ENCODE measurements around the gene RGS5. TPM values are rescaled to one million over a fixed set of nuclear protein-coding genes. Genes with fewer than 3 reads are reported as not detected.

The RGS5 gene
- total and polyA plus RNA-seq, 2 experiments from 2014 or later, result 23.4 to 48.3 TPM

DNA sequence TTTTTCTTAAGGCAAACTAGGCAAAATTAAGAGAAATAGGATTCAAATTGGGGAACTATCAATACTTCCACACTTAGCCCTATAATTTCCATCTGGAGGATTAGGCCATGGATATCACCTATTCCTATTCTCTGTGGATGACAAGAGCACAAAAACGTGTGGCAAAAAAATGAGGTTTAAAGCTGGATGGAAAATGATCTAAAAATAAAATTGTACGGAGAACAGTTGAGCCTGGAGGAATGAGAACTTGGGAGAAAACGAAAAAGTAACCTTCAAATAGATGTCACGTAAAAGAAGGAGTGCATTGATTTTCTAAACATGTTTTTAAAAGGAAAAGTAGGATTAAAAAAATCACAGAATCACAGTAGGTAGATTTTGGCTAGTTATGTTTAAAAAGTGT is 77.9 kb downstream of the RGS5 start (continued):
- TF ChIP-seq NANOG (IDR thresholded peaks at IDR 0.05; ENCODE audit: borderline replicate concordance) (no peak), ZNF114 (CRISPR knock-in tag; IDR thresholded peaks at IDR 0.05) (no peak), REST (IDR thresholded peaks at IDR 0.05; ENCODE audit: unreplicated experiment) (no peak), CREB1 (CRISPR knock-in tag; IDR thresholded peaks at IDR 0.05; ENCODE audit: low read depth) (no peak)

DNA sequence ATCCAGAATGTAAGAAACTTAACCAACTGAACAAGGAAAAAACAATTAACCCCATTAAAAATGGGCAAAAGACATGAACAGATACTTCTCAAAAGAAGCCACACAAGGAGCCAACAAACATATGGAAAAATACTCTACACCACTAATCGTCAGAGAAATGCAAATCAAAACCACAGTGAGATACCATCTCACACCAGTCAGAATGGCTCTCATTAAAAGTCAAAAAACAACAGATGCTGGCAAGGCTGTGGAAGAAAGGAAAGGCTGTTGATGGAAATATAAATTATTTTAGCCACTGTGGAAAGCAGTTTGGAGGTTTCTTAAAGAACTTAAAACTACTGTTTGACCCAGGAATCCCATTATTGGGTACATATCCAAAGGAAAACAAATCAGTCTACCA is 82.3 kb downstream of the RGS5 start:
- H3K36me3 Mint-ChIP-seq (ENCODE audit: low read depth), result no peaks in the 10 kb centered on the region
- Histone ChIP-seq H3K79me2 (replicated peaks; ENCODE audit: insufficient read depth) (no peaks in the 10 kb centered on the region), H2AFZ (no peak overlapping the region), H3K4me1 (ENCODE audit: insufficient read depth) (no peaks in the 10 kb centered on the region), H3K27me3 (ENCODE audit: insufficient read depth) (no peaks in the 10 kb centered on the region), H3K36me3 (ENCODE audit: insufficient read depth) (no peaks in the 10 kb centered on the region), H3K4me3 (no peak overlapping the region), H3F3A (replicated peaks; ENCODE audit: low read depth) (no peaks in the 10 kb centered on the region), H3K27ac (ENCODE audit: low read depth) (no peak overlapping the region), H3K9me2 (ENCODE audit: insufficient read depth) (no peaks in the 10 kb centered on the region), H3K4me2 (no peak overlapping the region), H4K20me1 (replicated peaks; ENCODE audit: insufficient read depth) (no peaks in the 10 kb centered on the region)
- no peak overlapping the region for H3K27ac Mint-ChIP-seq
- no peaks in the 10 kb centered on the region for H3K4me1 Mint-ChIP-seq
- ATAC-seq (no peak), DNase-seq (ENCODE audit: low spot score) (no peak)
- H3K27me3 Mint-ChIP-seq (ENCODE audit: insufficient read depth, low read depth, poor library complexity), result no peaks in the 10 kb centered on the region
- no peaks in the 10 kb centered on the region for H3K9me3 Mint-ChIP-seq
- H3K4me3 Mint-ChIP-seq, result no peak overlapping the region
- TF ChIP-seq CTCF (conservative IDR thresholded peaks at IDR 0.05; ENCODE audit: low read depth in 2 of 2) (no peak), REST (IDR thresholded peaks at IDR 0.05; ENCODE audit: unreplicated experiment) (no peak), EZH2phosphoT487 (IDR thresholded peaks at IDR 0.05; ENCODE audit: unreplicated experiment) (no peak), NANOG (IDR thresholded peaks at IDR 0.05; ENCODE audit: borderline replicate concordance) (no peak), ETS1 (IDR thresholded peaks at IDR 0.05) (no peak), POLR2AphosphoS5 (IDR thresholded peaks at IDR 0.05; ENCODE audit: low read depth) (no peak), ZNF331 (CRISPR knock-in tag; IDR thresholded peaks at IDR 0.05; ENCODE audit: low read depth) (no peak), ZNF114 (CRISPR knock-in tag; IDR thresholded peaks at IDR 0.05) (no peak), CREB1 (CRISPR knock-in tag; IDR thresholded peaks at IDR 0.05; ENCODE audit: low read depth) (no peak)
